ENCODE results near the gene B4GALT6. TPM values are rescaled to one million over a fixed set of nuclear protein-coding genes. Genes with fewer than 3 reads are reported as not detected.

Gene B4GALT6
- total and polyA plus RNA-seq, 9 of the 15 experiments (the other 6 are each of a cell fraction or from before 2014, with no cell fraction given) = 0.03 to 0.27 (median 0.08) TPM

DNA sequence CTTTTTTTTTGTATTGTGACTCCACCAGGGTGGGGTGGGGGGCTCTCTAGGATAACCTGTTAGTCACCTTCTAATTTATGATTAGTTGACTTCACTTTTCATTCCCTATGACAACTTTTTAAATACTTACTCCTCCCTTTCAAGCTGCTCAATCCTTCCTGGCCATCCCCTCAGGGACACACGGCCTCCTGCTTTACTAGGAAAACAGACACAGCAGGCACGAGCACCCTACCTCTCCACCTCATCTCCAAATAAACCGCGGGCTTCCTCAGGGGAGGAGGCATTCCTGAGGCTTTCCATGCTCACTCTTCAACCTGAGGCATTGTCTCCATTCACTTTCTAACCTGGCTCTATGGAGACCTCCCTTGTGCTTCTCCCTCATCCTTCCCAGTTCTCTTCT is 33.0 kb downstream of the B4GALT6 start:
- BruUV-seq (replicated peaks) = no TSS peak
- TF ChIP-seq HEY1 (CRISPR knock-in tag; IDR thresholded peaks at IDR 0.05; ENCODE audit: borderline replicate concordance) = no peak
- no peak for TF ChIP-seq ZFP36 (IDR thresholded peaks at IDR 0.05; ENCODE audit: low read depth, low read length, partially characterized antibody)
- TF ChIP-seq MEF2A (IDR thresholded peaks at IDR 0.05; ENCODE audit: control insufficient read depth, low read depth, low read length) = no peak
- TF ChIP-seq CBFA2T2 (conservative IDR thresholded peaks at IDR 0.05) = no peak
- TF ChIP-seq, protein P1, sequence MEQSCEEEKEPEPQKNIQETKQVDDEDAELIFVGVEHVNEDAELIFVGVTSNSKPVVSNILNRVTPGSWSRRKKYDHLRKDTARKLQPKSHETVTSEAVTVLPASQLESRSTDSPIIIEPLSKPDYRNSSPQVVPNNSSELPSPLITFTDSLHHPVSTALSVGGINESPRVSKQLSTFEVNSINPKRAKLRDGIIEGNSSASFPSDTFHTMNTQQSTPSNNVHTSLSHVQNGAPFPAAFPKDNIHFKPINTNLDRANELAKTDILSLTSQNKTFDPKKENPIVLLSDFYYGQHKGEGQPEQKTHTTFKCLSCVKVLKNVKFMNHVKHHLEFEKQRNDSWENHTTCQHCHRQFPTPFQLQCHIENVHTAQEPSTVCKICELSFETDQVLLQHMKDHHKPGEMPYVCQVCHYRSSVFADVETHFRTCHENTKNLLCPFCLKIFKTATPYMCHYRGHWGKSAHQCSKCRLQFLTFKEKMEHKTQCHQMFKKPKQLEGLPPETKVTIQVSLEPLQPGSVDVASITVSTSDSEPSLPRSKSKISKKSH (CRISPR knock-in tag; IDR thresholded peaks at IDR 0.05) = no peak
- TF ChIP-seq SAFB (IDR thresholded peaks at IDR 0.05; ENCODE audit: borderline replicate concordance, low read depth, low read length) = no peak
- no peak for TF ChIP-seq PHB (CRISPR knock-in tag; IDR thresholded peaks at IDR 0.05)
- TF ChIP-seq, protein P2, sequence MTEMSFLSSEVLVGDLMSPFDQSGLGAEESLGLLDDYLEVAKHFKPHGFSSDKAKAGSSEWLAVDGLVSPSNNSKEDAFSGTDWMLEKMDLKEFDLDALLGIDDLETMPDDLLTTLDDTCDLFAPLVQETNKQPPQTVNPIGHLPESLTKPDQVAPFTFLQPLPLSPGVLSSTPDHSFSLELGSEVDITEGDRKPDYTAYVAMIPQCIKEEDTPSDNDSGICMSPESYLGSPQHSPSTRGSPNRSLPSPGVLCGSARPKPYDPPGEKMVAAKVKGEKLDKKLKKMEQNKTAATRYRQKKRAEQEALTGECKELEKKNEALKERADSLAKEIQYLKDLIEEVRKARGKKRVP (CRISPR knock-in tag; IDR thresholded peaks at IDR 0.05) = no peak
- no peak for TF ChIP-seq ZNF77 (CRISPR knock-in tag; IDR thresholded peaks at IDR 0.05)
- TF ChIP-seq, protein P3, sequence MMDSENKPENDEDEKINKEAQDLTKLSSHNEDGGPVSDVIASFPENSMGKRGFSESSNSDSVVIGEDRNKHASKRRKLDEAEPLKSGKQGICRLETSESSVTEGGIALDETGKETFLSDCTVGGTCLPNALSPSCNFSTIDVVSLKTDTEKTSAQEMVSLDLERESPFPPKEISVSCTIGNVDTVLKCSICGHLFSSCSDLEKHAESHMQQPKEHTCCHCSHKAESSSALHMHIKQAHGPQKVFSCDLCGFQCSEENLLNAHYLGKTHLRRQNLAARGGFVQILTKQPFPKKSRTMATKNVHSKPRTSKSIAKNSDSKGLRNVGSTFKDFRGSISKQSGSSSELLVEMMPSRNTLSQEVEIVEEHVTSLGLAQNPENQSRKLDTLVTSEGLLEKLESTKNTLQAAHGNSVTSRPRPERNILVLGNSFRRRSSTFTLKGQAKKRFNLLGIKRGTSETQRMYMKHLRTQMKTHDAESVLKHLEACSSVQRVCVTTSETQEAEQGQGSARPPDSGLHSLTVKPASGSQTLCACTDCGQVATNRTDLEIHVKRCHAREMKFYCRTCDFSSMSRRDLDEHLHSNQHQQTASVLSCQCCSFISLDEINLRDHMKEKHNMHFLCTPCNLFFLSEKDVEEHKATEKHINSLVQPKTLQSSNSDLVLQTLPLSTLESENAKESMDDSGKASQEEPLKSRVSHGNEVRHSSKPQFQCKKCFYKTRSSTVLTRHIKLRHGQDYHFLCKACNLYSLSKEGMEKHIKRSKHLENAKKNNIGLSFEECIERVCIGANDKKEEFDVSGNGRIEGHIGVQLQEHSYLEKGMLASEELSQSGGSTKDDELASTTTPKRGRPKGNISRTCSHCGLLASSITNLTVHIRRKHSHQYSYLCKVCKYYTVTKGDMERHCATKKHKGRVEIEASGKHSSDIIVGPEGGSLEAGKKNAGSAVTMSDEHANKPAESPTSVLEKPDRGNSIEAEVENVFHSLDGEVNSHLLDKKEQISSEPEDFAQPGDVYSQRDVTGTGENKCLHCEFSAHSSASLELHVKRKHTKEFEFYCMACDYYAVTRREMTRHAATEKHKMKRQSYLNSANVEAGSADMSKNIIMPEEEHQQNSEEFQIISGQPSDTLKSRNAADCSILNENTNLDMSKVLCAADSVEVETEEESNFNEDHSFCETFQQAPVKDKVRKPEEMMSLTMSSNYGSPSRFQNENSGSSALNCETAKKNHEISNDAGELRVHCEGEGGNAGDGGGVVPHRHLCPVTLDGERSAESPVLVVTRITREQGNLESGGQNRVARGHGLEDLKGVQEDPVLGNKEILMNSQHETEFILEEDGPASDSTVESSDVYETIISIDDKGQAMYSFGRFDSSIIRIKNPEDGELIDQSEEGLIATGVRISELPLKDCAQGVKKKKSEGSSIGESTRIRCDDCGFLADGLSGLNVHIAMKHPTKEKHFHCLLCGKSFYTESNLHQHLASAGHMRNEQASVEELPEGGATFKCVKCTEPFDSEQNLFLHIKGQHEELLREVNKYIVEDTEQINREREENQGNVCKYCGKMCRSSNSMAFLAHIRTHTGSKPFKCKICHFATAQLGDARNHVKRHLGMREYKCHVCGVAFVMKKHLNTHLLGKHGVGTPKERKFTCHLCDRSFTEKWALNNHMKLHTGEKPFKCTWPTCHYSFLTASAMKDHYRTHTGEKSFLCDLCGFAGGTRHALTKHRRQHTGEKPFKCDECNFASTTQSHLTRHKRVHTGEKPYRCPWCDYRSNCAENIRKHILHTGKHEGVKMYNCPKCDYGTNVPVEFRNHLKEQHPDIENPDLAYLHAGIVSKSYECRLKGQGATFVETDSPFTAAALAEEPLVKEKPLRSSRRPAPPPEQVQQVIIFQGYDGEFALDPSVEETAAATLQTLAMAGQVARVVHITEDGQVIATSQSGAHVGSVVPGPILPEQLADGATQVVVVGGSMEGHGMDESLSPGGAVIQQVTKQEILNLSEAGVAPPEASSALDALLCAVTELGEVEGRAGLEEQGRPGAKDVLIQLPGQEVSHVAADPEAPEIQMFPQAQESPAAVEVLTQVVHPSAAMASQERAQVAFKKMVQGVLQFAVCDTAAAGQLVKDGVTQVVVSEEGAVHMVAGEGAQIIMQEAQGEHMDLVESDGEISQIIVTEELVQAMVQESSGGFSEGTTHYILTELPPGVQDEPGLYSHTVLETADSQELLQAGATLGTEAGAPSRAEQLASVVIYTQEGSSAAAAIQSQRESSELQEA (IDR thresholded peaks at IDR 0.05; ENCODE audit: low read depth) = no peak

More for the DNA sequence above, 33.0 kb downstream of the B4GALT6 start:
- DNase-seq (ENCODE audit: extremely low read depth in 1 of 4, low spot score in 3 of 4) = no peak
- Histone ChIP-seq H3K79me2 (ENCODE audit: control insufficient read depth, insufficient read depth, low read length) (no peaks in the 10 kb centered on the region), H3K4me2 (ENCODE audit: insufficient read depth, low read length) (no peak overlapping the region), H3K4me1 (replicated peaks in 1 of 2; ENCODE audit: control insufficient read depth in 2 of 2, insufficient read depth in 2 of 2, low read length in 2 of 2) (no peaks in the 10 kb centered on the region), H2AFZ (ENCODE audit: low read depth, low read length) (no peak overlapping the region), H3K9me3 (replicated peaks; ENCODE audit: control insufficient read depth, insufficient read depth, low read depth, low read length) (no peaks in the 10 kb centered on the region), H3K27ac (ENCODE audit: extremely low read depth, low read depth, low read length) (no peak overlapping the region), H3K9ac (ENCODE audit: insufficient read depth in 1 of 2, low read depth in 2 of 2, low read length in 2 of 2) (no peak overlapping the region), H4K20me1 (replicated peaks; ENCODE audit: control insufficient read depth, insufficient read depth, low read length) (no peaks in the 10 kb centered on the region), H3K27me3 (ENCODE audit: control insufficient read depth in 2 of 2, insufficient read depth in 2 of 2, low read length in 2 of 2) (peaks cover 13 to 24% of the 10 kb centered on the region in 2 experiments), H3K36me3 (ENCODE audit: control insufficient read depth, insufficient read depth, low read length) (no peaks in the 10 kb centered on the region), H3K9me1 (ENCODE audit: control insufficient read depth, insufficient read depth, low read length) (no peaks in the 10 kb centered on the region), H3K4me3 (no peak overlapping the region)
- FAIRE-seq = no peak
- intact Hi-C loops (cut with micrococcal nuclease) (no loop called here), in situ Hi-C loops (cut with MboI) (no loop called here)
- POLR2A ChIA-PET = no interaction called here
- ATAC-seq = no peak
- whole genome bisulfite sequencing (ENCODE audit: insufficient coverage, low coverage, missing lambda C conversion rate) = 4% methylated on average over 4 of the region's 4 CpGs
- CTCF ChIA-PET (ENCODE audit: low intra/inter-chr PET ratio) = no interaction called here
